ENCODE results near the gene OTC.

DNA sequence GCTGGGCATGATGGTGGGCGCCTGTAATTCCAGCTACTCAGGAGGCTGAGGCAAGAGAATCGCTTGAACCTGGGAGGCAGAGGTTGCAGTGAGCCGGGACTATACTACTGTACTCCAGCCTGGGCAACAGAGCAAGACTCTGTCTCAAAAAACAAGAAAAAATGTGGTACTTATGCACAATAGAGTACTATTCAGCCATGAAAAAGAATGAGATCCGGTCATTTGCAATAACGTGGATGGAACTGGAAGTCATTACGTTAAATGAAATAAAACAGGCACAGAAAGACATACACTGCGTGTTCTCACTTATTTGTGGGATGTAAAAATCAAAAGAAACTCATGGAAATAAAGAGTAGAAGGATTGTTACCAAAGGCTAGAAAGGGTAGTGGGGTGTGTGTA, 37.2 kb upstream of the OTC start:
- TF ChIP-seq, protein P1, sequence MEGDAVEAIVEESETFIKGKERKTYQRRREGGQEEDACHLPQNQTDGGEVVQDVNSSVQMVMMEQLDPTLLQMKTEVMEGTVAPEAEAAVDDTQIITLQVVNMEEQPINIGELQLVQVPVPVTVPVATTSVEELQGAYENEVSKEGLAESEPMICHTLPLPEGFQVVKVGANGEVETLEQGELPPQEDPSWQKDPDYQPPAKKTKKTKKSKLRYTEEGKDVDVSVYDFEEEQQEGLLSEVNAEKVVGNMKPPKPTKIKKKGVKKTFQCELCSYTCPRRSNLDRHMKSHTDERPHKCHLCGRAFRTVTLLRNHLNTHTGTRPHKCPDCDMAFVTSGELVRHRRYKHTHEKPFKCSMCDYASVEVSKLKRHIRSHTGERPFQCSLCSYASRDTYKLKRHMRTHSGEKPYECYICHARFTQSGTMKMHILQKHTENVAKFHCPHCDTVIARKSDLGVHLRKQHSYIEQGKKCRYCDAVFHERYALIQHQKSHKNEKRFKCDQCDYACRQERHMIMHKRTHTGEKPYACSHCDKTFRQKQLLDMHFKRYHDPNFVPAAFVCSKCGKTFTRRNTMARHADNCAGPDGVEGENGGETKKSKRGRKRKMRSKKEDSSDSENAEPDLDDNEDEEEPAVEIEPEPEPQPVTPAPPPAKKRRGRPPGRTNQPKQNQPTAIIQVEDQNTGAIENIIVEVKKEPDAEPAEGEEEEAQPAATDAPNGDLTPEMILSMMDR (conservative IDR thresholded peaks at IDR 0.05) = no peak
- no peak for TF ChIP-seq EZH2 (IDR thresholded peaks at IDR 0.05; ENCODE audit: low read depth)
